Ishikawa (cell line): ENCODE data around the gene PARPBP.

Experiments
- CEBPB ChIP-seq: IDR thresholded peaks from 2 replicates; pipeline ENCODE4 v1.6.1; 2012
- CREB1 ChIP-seq: IDR thresholded peaks from 2 replicates; pipeline ENCODE4 v1.6.1; 2012; ENCODE audit warnings: low read depth
- EGR1 ChIP-seq: IDR thresholded peaks from 2 replicates; pipeline ENCODE4 v1.6.1; 2012
- EP300 ChIP-seq: IDR thresholded peaks from 2 replicates; pipeline ENCODE4 v1.6.1; 2012; ENCODE audit warnings: borderline replicate concordance
- FOXM1 ChIP-seq: IDR thresholded peaks from 2 replicates; pipeline ENCODE4 v1.6.1; 2012; ENCODE audit warnings: low read depth, borderline replicate concordance
- MAX ChIP-seq: IDR thresholded peaks from 2 replicates; pipeline ENCODE4 v1.6.1; 2012
- NFIC ChIP-seq: IDR thresholded peaks from 2 replicates; pipeline ENCODE4 v1.6.1; 2012
- RAD21 ChIP-seq: IDR thresholded peaks from 2 replicates; pipeline ENCODE4 v1.6.1; 2012; ENCODE audit warnings: low read depth
- REST ChIP-seq: IDR thresholded peaks from 2 replicates; pipeline ENCODE4 v1.6.1; 2012; ENCODE audit warnings: low read depth, mild to moderate bottlenecking
- TAF1 ChIP-seq: IDR thresholded peaks from 2 replicates; pipeline ENCODE4 v1.6.1; 2012; ENCODE audit warnings: low read depth, mild to moderate bottlenecking
- TCF12 ChIP-seq: IDR thresholded peaks from 2 replicates; pipeline ENCODE4 v1.6.1; 2012; ENCODE audit warnings: low read depth
- TEAD4 ChIP-seq: IDR thresholded peaks from 2 replicates; pipeline ENCODE4 v1.6.1; 2012
- USF1 ChIP-seq: IDR thresholded peaks from 2 replicates; pipeline ENCODE4 v1.6.1; 2012
- YY1 ChIP-seq: IDR thresholded peaks from 2 replicates; pipeline ENCODE4 v1.6.1; 2012; ENCODE audit warnings: low read depth
- ZBTB7A ChIP-seq: IDR thresholded peaks from 2 replicates; pipeline ENCODE4 v1.6.1; 2012; ENCODE audit warnings: low read depth

Gene PARPBP

GRCh38 chr12:102202556-102202955 lies 82.6 kb downstream of the PARPBP start:
- no peak for TF ChIP-seq CEBPB
- no peak for TF ChIP-seq EP300
- no peak for TF ChIP-seq FOXM1

GRCh38 chr12:102204025-102204424 lies 84.0 kb downstream of the PARPBP start:
- TF ChIP-seq EP300 (no peak), USF1 (no peak), ZBTB7A (no peak), MAX (no peak), FOXM1 (no peak), YY1 (no peak), EGR1 (no peak), TEAD4 (no peak)

GRCh38 chr12:102215992-102216691 lies 96.2 kb downstream of the PARPBP start:
- TF ChIP-seq RAD21 (no peak), USF1 (no peak), ZBTB7A (no peak), MAX (no peak), CREB1 (no peak), TAF1 (no peak), REST (no peak), TEAD4 (no peak), EP300 (no peak), YY1 (no peak), NFIC (no peak), TCF12 (no peak), CEBPB (no peak), FOXM1 (no peak), EGR1 (no peak)

GRCh38 chr12:102220736-102221135 lies 100.8 kb downstream of the PARPBP start:
- TF ChIP-seq CREB1 (no peak), EP300 (no peak)

GRCh38 chr12:102227954-102228353 lies 108.0 kb downstream of the PARPBP start:
- TF ChIP-seq REST = no peak
- no peak for TF ChIP-seq TAF1
- TF ChIP-seq EP300 = no peak
- TF ChIP-seq FOXM1 = no peak
- no peak for TF ChIP-seq CEBPB

- TF ChIP-seq FOXM1 = no peak
- no peak for TF ChIP-seq ZBTB7A
- TF ChIP-seq RAD21 = no peak
- no peak for TF ChIP-seq REST
- TF ChIP-seq YY1 = no peak
- no peak for TF ChIP-seq EGR1
- TF ChIP-seq CEBPB = no peak
- no peak for TF ChIP-seq USF1
- TF ChIP-seq CREB1 = no peak
Observed at GRCh38 chr12:102232036-102232435, 112.1 kb downstream of the PARPBP start.
